ENCODE results near the gene MECP2. TPM values are rescaled to one million over a fixed set of nuclear protein-coding genes. Genes with fewer than 3 reads are reported as not detected.

The MECP2 gene
- total RNA-seq, 1 donor from 2014 or later: 21.2 TPM

- DNase-seq (ENCODE audit: low spot score in 2 of 2) (no peak), FAIRE-seq (no peak)
Measured at GRCh38 chrX:154064637-154065435, 32.7 kb downstream of the MECP2 start.

- no peak for DNase-seq (ENCODE audit: low spot score in 2 of 2)
- FAIRE-seq: no peak
Measured at GRCh38 chrX:154063234-154063633, 34.3 kb downstream of the MECP2 start.

- DNase-seq (ENCODE audit: low spot score in 2 of 2) (no peak), FAIRE-seq (no peak)
Measured at GRCh38 chrX:154061801-154062200, 35.7 kb downstream of the MECP2 start.

DNA sequence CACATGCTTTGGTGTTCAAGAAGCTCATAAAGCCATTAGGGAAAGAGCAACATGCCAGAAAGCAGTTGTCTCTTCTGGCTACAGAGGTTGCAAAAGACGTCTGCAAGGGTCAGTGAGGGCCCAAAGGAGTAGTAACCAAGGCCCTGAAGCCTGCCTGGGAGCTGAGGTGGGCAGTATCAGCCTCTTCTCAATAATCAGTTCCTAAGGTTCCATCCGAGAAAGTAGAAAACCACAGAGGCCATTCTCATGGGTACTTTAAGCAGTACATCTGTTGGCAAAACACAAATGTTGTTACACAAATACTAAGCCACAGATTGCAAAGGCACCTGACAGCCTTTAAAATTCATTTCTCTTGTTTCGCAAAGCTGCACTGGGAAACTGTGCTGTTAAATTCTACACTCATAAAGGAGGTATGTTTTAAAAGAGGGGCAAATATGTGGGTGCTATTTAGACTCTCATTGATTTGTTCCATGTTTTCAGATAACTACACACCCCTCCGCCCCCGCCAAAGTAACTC is 37.7 kb downstream of the MECP2 start:
- no peak for FAIRE-seq

DNA sequence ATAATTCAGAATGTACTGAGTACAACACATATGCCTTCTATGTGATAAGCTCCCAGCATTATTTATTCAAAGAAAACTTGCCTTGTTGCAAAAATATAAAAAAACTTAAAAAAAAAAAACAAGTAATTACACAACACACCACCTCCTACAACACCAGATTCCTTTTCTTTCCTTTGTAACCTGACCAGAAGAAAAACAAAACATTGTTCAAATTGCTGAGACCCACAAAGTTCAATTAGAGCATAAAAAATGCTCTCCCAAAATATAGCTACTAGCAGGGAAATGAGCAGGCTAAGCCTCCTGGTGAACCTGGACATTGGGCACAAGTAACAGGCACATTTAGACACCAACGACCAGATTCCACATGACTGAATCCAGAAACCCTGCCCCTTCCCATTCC is 38.3 kb downstream of the MECP2 start:
- DNase-seq (ENCODE audit: low spot score in 2 of 2) (no peak), FAIRE-seq (no peak)

More for the DNA sequence above, 37.7 kb downstream of the MECP2 start:
- DNase-seq (ENCODE audit: low spot score in 2 of 2): no peak

DNA sequence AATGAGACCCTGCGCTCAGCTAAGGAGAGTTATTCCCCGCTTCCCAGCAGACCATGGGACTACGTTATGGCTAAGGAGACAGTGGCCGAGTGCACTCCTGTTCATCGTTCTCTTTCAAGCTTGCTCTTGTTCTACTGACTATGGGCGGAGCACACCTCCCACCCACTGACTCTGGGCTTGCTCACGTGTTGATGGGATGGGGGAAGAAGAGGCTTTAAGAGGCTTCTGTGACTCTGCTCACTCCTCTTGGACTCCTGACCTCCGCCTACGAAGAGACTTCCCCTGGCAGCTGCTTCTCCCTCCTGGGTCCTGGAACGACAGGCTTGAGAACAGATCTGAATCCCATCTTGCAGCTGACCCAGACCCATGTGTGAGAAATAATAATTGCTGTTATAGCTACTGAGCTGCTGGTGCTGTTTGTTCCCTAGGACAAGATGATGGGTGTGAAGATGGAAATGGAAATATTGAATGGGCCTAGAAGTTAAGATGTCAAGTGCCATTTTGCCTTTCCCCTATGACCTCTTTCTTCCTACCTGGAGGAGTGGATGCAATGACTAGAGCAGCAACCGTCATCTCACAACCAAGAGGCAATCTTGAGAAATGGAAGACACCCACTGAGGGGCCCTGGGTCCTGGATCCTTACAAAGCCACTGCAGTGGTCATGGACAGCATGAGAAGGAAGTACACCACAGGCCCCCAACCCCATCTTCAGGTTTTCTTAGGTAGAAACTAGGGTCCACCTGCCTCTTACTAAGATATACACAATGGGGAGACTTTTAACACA is 39.1 kb downstream of the MECP2 start:
- FAIRE-seq (no peak), DNase-seq (ENCODE audit: low spot score in 2 of 2) (no peak)

DNA sequence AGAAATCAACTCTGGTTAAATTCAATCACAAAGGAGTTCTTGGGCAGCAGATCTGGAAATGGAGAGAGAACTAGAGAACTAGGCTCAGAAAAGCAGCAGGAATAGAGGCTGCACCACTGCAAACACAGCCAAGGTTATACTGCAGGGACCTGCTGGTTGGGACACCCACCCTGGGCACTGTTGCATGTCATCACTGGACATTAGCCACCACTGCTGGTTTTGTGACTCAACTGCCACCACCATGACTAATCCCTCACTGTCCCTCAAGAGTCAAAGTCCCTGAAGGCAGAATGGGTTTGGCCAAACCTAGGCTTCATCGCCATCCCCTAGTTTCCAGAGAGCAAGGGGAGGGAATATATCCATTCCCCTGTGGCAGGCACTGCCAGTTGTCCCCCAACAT is 39.7 kb downstream of the MECP2 start:
- FAIRE-seq (no peak), DNase-seq (ENCODE audit: low spot score in 2 of 2) (no peak)

DNA sequence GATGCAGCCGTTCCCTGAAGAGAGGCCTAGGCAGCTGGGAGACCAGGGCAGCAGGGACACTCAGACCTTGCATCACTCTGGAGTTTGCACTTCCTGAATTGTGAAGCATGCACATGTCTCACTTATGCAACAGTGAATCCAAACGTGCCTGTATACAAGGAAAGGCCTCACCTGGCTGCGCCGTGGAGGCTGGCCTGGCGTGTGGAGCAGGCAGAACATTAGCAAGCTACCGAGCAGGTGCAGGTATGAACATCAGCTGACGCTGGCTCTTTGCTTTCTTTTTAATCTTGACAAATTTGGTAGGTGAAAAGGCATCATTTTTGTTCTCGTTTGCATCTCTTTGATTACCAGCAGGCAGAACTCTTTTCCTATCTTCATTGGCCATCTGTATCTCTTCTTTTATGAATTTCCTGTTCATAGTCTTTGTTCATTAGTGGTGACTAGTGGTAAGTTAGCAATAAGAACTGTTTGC is 40.7 kb downstream of the MECP2 start:
- FAIRE-seq (no peak), DNase-seq (ENCODE audit: low spot score in 2 of 2) (no peak)

DNA sequence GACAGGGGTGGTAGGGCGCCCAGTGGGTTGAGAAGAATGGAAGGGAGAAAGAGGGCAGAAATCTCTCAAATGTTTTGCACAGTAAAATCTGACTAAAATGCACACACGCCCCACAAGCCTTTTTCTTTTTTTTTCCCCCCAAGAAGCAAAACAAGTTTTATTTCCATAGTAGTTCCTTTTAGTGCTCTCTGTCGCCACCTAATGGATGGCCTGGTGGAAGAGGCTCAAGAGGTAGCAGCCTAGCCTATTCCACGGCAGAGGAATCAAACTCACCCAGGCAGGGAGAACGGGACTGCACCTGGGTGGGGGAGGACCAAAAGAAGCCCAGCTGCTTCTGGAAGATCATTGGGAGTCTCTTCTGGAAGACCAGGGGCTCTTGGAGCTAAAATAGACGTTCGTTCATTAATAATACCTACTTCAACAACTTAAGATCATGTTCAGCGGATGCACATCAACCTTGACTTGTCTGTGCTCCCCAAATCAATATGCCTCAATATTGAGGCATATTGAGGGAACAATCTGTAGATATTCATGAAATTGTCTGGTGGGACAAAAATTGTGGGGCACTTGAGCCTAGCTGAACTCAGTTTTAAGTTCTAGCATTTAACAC is 46.2 kb downstream of the MECP2 start:
- DNase-seq (ENCODE audit: low spot score in 2 of 2) (peak in 1 of 2 donors; percentile 36), FAIRE-seq (no peak)

DNA sequence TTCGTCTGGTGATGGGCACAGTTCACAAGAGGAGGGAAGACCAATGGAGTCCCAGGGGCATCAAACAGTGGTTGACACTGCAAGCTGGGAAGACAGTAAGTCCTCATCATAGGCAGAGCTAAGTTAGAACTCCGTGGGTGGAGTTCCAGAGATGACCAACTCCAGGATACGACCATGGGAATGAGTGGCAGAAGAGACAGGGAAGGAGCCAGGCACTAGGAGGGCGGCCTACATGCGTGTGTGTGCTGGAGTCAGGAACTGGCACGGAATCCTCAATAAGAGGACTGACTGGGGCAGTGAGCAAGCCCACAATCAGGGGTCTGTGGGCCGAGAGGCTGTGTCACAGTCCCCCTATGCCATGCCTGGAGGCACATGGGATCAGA is 47.4 kb downstream of the MECP2 start:
- DNase-seq (ENCODE audit: low spot score in 2 of 2) (no peak), FAIRE-seq (no peak)

DNA sequence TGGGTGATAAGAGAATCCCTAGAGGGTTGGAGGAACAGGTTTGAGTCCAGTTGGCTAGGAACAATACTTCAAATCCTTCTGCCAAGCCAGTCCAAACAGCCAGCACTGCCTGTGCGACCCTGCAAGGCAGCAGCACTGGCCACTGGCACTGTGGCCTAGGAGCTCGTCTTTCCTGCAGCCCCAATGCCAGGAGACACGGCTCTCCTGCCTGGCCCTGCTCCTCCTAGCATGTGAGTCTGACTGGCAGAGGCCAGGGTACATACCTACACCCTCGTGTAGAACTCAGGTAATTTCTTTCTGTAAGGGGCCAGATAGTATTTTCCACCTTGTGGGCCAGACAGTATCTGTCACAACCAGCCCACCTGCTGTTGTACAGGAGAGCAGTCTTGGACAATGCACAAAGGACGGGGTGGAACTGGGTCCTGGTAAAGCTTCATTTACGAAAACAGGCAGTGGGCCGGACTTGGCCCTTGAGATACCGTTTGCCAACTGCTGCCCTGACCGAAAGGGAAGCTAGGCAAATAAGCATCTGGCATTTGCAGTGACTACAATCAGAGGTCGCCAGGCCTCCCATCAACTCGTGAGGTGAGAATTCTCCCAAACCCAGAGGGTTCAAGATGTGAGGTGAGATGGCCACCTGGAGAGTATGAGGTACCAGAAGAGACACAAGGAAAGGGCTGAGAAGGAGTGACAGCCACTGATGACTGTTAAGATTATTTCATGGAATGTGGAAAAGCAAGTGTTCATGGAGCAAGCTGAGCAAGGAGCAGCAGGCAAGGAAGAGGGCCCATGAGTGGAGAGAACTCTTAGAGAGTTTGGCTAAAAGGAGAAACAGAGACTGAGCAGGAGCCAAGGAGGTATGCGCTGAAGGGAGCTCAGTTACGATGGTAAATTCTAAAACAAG is 48.1 kb downstream of the MECP2 start:
- no peak for FAIRE-seq
- DNase-seq (ENCODE audit: low spot score in 2 of 2): no peak

GRCh38 chrX:154048398-154048797 is 49.1 kb downstream of the MECP2 start:
- DNase-seq (ENCODE audit: low spot score in 2 of 2) (no peak), FAIRE-seq (no peak)

DNA sequence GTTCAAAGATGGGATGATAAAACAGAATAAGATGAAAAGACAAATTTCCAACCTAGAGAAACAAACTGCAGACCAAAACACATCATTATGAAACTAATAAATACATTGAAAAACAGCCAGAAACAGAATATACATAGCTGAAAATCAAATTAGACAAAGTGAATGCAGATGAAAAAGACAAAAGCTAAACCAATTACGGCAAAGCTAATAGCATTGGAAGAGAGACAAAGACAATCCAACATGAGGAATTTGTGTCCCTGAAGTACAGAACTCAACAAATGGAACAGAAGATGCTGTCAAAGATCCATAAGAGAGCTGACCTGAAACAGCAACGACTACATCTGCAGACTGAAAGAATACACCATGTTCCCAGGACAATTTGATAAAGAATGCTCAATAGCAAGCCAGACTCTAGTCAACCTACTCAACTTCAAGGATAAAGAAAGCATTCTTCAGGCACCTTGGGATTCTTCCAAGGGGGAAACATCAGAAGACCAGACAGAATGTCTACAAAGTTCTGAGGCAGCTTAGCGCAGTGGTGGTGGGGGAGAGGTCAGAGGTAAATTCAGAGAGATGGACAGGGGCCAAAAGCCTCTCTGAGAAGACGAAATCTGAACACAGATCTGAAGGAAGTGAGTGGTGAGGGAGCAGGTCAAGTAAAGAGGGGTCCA is 50.4 kb downstream of the MECP2 start:
- FAIRE-seq (no peak), DNase-seq (ENCODE audit: low spot score in 2 of 2) (no peak)

DNA sequence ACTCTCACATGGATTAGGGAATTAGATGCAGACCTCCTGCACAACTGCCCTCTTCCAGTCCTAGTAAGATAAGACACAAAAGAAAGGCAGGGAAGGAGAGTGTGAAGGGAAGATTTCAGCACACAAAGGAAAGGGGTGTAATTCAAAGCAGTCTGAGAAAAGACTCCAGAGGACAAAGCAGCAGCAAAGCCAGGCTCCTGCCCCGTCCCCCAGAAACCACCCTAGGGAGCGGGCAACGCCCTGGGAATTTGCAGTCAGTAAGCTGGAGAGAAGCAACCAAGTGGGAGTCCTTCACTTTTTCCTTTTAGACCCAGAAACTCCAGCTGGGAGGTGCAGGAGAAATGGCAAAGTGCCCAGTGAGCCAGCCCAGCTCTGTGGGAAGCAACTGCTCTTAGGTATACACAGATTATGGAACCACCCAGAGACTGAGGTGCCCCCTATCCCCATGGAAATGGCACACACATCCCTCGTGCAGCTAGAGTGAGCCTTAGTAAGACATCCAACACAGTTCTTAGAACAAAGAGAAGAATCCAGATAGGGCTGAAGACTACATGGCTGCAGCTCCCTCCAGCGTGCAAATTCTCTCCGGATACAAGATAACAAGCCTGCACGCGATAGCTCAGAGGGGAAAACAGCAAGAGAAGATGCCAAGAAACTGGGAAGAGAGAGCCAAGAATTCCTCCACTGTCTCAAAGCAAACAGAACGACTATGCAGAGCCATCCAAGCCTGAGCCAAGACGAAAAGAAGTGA is 51.3 kb downstream of the MECP2 start:
- DNase-seq (ENCODE audit: low spot score in 2 of 2): no peak
- no peak for FAIRE-seq

DNA sequence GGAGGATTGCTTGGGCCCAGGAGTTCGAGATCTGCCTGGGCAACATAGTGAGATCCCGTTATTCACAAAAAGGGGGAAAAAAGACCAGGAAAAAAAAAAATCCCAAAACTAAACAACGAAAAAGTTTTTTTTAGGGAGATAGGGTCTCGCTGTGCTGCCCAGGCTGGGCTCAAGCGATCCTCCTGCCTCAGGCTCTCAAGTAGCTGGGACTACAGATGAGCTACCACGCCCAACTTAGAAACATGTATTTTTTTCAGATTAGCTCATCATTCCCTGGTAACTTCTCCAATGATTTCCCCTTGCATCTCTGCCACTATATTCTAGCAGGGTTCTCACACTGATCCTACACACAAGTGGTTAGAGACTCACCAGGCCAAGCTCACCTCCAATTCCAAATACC is 53.4 kb downstream of the MECP2 start:
- DNase-seq (ENCODE audit: low spot score in 2 of 2): no peak
- FAIRE-seq: no peak

DNA sequence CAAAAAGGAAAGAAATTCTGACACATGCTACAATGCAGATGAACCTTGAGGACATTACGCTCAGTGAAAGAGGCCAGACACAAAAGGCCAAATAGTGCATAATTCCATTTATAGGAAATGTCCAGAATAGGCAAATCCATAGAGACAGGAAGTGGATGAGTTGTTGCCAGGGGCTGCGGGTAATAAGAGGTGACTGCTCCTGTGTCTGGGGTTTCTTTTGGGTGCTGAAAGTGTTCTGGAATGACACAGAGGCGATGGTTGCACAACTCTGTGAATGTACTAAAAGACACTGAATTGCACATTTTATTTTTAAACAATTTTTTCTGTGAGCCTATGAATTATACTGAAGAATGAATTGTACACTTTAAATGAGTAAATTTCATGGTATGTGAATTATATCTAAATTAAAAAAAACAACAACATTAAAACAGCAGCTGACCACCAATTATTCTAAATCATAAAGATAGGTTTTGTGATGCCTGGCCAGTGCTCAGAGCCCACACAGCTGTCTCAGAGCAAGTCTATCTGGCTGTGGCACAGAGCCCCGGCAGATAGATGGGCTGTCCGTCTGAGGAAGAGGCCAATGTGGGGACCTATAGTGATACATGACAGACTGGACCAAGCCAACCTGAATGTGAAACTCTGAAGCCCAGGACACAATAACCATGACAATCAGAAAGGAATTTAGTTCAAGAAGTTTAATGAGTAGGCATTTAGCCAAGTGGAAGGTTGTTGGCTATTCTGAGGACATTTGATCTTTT is 54.3 kb downstream of the MECP2 start:
- FAIRE-seq (no peak), DNase-seq (ENCODE audit: low spot score in 2 of 2) (no peak)

DNA sequence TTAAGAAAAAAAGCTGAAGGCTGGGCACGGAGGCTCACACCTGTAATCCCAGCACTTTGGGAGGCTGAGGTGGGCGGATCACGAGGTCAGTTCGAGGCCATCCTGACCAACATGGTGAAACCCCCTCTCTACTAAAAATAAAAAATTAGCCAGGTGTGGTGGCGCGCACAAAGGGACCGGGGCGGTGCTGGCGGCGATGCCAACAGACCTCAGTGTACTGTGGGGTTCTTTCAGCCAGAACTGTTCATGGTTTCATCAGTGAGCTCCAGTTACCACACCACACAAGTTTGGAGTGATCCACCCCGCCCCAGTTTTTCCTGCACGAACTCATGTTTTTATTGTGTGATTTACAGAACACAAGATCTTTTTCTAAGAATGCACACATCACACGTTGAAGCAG is 56.7 kb downstream of the MECP2 start:
- no peak for DNase-seq (ENCODE audit: low spot score in 2 of 2)
- no peak for FAIRE-seq

- FAIRE-seq (no peak), DNase-seq (ENCODE audit: low spot score in 2 of 2) (no peak)
Measured at GRCh38 chrX:154040307-154040756, 57.2 kb downstream of the MECP2 start.

All from frontal cortex (tissue), 4 donors.